Skeletal muscle tissue (tissue), 4 donors: ENCODE measurements around the gene SP9. TPM values are rescaled to one million over a fixed set of nuclear protein-coding genes. Genes with fewer than 3 reads are reported as not detected.

Experiments
- H3K27ac ChIP-seq: one replicate; pipeline ENCODE4 v1.7.0; 2013; ENCODE audit warnings: mild to moderate bottlenecking, low read depth, low read length, inconsistent platforms
- H3K27me3 ChIP-seq, 3 donors: one replicate each; pipeline ENCODE4 v1.7.0; 2013; ENCODE audit warnings: low read length in 3 of 3; ENCODE audit not compliant: control insufficient read depth in 3 of 3, insufficient read depth in 3 of 3
- H3K36me3 ChIP-seq, 3 donors: one replicate each; pipeline ENCODE4 v1.7.0; 2013; ENCODE audit warnings: low read length in 3 of 3; ENCODE audit not compliant: control insufficient read depth in 3 of 3, insufficient read depth in 3 of 3
- H3K4me1 ChIP-seq, 3 donors: one replicate each; pipeline ENCODE4 v1.7.0; 2013; ENCODE audit warnings: low read length in 3 of 3, mild to moderate bottlenecking in 3 of 3; ENCODE audit not compliant: control insufficient read depth in 3 of 3, insufficient read depth in 3 of 3
- H3K4me3 ChIP-seq, 3 donors: one replicate each; pipeline ENCODE4 v1.7.0; 2013; ENCODE audit warnings: low read length in 3 of 3
- H3K9ac ChIP-seq, 3 donors: one replicate each; pipeline ENCODE4 v1.7.0; 2013; ENCODE audit warnings: low read length in 3 of 3, mild to moderate bottlenecking in 3 of 3, moderate library complexity in 2 of 3, low read depth in 1 of 3
- H3K9me3 ChIP-seq, 3 donors: one replicate each; pipeline ENCODE4 v1.7.0; 2013; ENCODE audit warnings: low read length in 3 of 3; ENCODE audit not compliant: control insufficient read depth in 3 of 3
- total RNA-seq: library from RNA; depleted of rRNA; stranded (reverse); fragments of >200 nt; gene quantifications from one replicate; pipeline ENCODE4 v1.2.3, GENCODE V29; 2014
- donor health status: Osteomylitis.

SP9 gene
- total RNA-seq, 1 donor from 2014 or later = not detected

- Histone ChIP-seq H3K4me1 (peaks cover 13 to 14% (median 13%) of the 10 kb centered on the region in 3 donors), H3K9me3 (no peaks in the 10 kb centered on the region), H3K36me3 (no peaks in the 10 kb centered on the region), H3K27me3 (peaks cover 49 to 53% (median 51%) of the 10 kb centered on the region in 3 donors), H3K9ac (peak overlapping the region; percentile 40 to 65 (median 46)), H3K4me3 (peak overlapping the region; percentile 65 to 68 (median 67)), H3K27ac (no peak overlapping the region)
Observed at GRCh38 chr2:174326161-174327020, 8.4 kb upstream of the SP9 start.

GRCh38 chr2:174327021-174327840 is 7.5 kb upstream of the SP9 start:
- peaks cover 13 to 14% (median 13%) of the 10 kb centered on the region in 3 donors for H3K4me1 ChIP-seq
- H3K9ac ChIP-seq = peak overlapping the region in 2 of 3 donors; percentile 40 to 46
- H3K9me3 ChIP-seq = no peaks in the 10 kb centered on the region
- H3K4me3 ChIP-seq = peak overlapping the region; percentile 65 to 68 (median 67)
- no peak overlapping the region for H3K27ac ChIP-seq
- H3K36me3 ChIP-seq = no peaks in the 10 kb centered on the region
- peaks cover 55 to 59% (median 58%) of the 10 kb centered on the region in 3 donors for H3K27me3 ChIP-seq

GRCh38 chr2:174327841-174328113 is 7.0 kb upstream of the SP9 start:
- H3K9ac ChIP-seq = no peak overlapping the region
- H3K4me1 ChIP-seq = peaks cover 13 to 14% (median 13%) of the 10 kb centered on the region in 3 donors
- H3K4me3 ChIP-seq = no peak overlapping the region
- no peaks in the 10 kb centered on the region for H3K36me3 ChIP-seq
- H3K27me3 ChIP-seq = peaks cover 61 to 64% (median 63%) of the 10 kb centered on the region in 3 donors
- no peak overlapping the region for H3K27ac ChIP-seq
- no peaks in the 10 kb centered on the region for H3K9me3 ChIP-seq

DNA sequence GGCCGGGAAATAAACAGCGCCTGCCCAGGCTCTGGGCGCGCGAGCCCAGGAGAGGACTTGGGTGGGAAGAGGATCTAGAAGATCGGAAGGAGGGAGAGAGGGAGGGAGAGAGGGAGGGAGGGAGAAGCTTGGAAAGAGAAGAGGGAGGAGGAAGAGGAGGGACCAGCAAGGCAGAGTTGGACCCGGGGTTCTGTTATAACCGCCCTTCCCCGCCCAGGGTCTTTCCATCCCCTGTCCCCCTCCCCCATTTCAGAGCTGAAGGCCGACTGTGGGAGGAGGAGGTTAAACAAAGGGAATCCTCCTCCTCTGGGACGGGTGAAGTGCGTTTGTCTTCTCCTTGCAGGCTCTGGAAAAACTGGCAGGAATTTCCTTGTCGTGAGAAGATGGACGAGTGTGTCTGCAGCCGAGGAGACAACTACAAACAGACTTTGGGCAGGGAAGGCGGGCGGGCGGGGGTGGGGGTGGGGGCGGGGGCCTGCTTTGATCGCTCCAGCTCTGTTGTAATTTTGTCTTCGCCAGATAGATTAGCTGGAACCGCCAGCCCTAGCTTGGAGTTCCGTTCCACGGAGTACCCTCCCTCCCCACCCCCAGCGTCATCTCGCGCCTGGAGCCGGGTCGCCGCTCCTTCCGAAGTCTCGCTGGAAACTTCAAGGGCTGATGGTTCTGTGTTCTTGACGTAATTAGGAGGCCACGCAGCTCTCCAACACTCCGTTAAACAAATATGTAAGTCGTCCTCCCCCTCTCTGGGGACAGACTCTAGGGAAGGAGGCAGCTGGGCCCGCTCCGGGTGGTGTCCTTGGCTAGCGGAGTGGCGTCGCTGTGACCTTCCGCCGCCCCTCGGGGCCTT is 6.4 kb upstream of the SP9 start:
- Histone ChIP-seq H3K27me3 (peaks cover 66 to 69% (median 69%) of the 10 kb centered on the region in 3 donors), H3K9ac (no peak overlapping the region)

DNA sequence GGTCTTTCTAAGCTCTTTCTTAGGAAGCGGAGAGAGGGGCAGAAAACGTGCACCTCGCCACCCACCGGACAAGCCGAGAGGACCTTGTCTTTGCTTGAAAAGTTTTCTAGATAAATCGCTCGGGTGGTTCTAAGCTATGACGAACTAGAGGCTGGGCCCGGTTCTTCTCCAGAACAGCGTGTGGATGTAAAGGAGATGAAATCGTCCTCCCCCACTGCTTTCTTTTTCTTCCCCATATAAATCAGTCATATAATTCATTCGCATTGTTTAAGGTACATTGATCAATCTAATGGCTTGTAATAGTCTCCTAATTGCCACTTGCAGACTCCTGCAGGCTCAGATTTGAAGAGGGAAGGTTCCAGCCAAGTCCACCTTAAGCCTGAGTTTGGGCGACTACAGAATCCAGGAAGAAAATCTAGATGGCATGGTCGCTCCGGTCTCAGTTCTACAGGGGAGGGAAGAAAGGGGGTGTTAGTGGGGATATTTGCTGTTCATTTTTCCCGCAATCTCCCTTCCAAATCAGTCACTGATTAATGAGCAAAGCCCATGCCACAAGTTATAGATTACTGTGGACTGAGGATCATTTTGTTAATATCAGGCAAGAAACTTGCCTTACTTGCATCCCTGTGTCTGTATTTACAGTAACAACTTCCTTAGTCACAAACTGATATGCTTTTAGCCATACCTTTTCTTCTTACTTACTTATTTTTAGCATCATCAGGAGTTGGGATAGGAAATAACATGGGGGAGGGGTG is 5.6 kb upstream of the SP9 start:
- no peak overlapping the region for H3K9ac ChIP-seq
- peaks cover 13 to 16% (median 13%) of the 10 kb centered on the region in 3 donors for H3K4me1 ChIP-seq
- peaks cover 74 to 77% (median 77%) of the 10 kb centered on the region in 3 donors for H3K27me3 ChIP-seq
- no peaks in the 10 kb centered on the region for H3K36me3 ChIP-seq
- H3K27ac ChIP-seq = no peak overlapping the region
- H3K4me3 ChIP-seq = no peak overlapping the region
- H3K9me3 ChIP-seq = no peaks in the 10 kb centered on the region

More for the DNA sequence above, 6.4 kb upstream of the SP9 start:
- peaks cover 13 to 14% (median 13%) of the 10 kb centered on the region in 3 donors for H3K4me1 ChIP-seq
- H3K4me3 ChIP-seq = no peak overlapping the region
- H3K36me3 ChIP-seq = no peaks in the 10 kb centered on the region
- H3K27ac ChIP-seq = no peak overlapping the region
- H3K9me3 ChIP-seq = no peaks in the 10 kb centered on the region

DNA sequence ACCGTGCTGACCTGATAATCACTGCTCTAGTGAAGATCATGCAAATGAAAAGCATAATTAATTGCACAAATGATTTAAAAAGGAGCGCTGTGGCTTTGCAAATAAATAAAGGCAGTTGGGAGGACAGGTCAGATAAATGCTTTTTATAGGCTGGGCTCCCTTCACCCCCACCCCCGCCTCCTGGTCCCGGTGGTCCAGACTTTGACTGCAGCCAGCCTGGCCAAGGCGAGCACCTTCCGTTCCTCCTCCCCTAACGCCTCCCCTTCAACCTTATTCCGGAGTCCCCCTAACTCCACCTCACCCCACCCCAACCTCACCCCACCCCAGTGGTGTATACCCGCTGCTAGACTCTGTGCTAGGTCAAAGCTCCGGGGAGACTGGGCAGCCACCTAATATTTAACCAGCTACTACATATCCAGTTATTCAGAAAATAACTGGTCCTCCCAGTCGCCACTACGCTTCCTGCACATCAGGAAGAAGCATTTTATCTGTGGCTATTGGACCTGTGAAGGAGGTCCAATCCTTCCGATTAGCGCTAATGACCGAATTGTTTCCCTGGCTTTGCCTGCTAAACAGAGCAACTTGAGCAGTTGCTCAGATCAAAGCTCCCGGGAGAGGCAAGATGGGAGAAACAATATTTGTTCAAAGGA is 3.7 kb upstream of the SP9 start:
- peaks cover 88 to 93% (median 93%) of the 10 kb centered on the region in 3 donors for H3K27me3 ChIP-seq
- no peaks in the 10 kb centered on the region for H3K9me3 ChIP-seq
- no peaks in the 10 kb centered on the region for H3K36me3 ChIP-seq
- H3K27ac ChIP-seq = no peak overlapping the region
- H3K4me3 ChIP-seq = no peak overlapping the region
- peaks cover 20 to 31% (median 22%) of the 10 kb centered on the region in 3 donors for H3K4me1 ChIP-seq
- no peak overlapping the region for H3K9ac ChIP-seq

DNA sequence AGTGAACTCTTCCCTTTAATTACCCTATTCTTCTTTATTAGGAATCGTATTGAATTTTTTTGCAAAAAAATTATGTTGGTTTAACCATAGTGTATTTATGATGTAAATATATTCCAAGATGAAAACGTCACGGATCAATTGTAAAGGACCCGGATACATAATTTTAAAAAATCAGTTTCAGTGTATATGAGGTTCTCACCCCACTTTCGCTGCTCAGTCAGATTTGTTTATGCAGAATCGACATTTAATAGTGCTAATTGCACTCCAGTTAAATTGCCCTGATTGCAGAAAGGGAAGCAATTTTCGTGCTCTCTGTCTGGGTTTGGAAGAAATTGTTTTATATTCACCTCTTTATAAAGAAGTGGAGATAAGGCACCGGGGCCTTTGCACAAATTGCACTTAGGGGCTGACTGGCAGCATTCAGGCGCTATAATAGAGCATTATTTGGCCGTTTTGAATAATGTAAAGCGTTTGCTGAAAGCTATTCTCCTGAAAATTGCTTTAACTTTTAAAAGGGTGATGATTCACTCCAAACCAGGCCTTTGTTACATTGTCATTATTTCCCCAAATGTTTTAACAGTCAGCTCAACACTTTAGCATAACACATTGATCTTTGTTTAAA is 3.0 kb upstream of the SP9 start:
- H3K9me3 ChIP-seq = no peaks in the 10 kb centered on the region
- no peak overlapping the region for H3K4me3 ChIP-seq
- no peaks in the 10 kb centered on the region for H3K36me3 ChIP-seq
- peaks cover 20 to 32% (median 21%) of the 10 kb centered on the region in 3 donors for H3K4me1 ChIP-seq
- H3K27ac ChIP-seq = no peak overlapping the region
- no peak overlapping the region for H3K9ac ChIP-seq
- peaks cover 90 to 93% (median 93%) of the 10 kb centered on the region in 3 donors for H3K27me3 ChIP-seq

- H3K27ac ChIP-seq = no peak overlapping the region
- H3K9me3 ChIP-seq = no peaks in the 10 kb centered on the region
- H3K4me3 ChIP-seq = no peak overlapping the region
- peaks cover 88 to 92% (median 90%) of the 10 kb centered on the region in 3 donors for H3K27me3 ChIP-seq
- no peaks in the 10 kb centered on the region for H3K36me3 ChIP-seq
- no peak overlapping the region for H3K9ac ChIP-seq
- peaks cover 18 to 29% (median 18%) of the 10 kb centered on the region in 3 donors for H3K4me1 ChIP-seq
Observed at GRCh38 chr2:174332217-174332963, 2.4 kb upstream of the SP9 start.
